ENCODE measurements around the gene SLC8A3. TPM values are rescaled to one million over a fixed set of nuclear protein-coding genes. Genes with fewer than 3 reads are reported as not detected.

SLC8A3 gene
- total RNA-seq (2022; extraction: Qiagen RNA extraction): 0.04 TPM in 1 of 5 replicates, not detected in the others

GRCh38 chr14:70188659-70189455 is at the start of gene SLC8A3:
TSS of gene SLC8A3 (minus strand) at chr14:70188951. CDS start at chr14:70168422, 20,529 bp downstream.

Other genes with a start within 250 kb of the SLC8A3 start
- 42.4 to 73.2 TPM (median 49.8 TPM) in 5 replicates for gene COX16, start 170.7 kb upstream of the SLC8A3 start, total RNA-seq (2022; extraction: Qiagen RNA extraction)
- 8.9 to 13.1 TPM (median 12.6 TPM) in 5 replicates for gene SYNJ2BP, start 228.1 kb upstream of the SLC8A3 start, total RNA-seq (2022; extraction: Qiagen RNA extraction)